Skeletal muscle tissue (tissue), 4 donors: ENCODE measurements around the gene FASN. TPM values are rescaled to one million over a fixed set of nuclear protein-coding genes. Genes with fewer than 3 reads are reported as not detected.

ENCODE experiments used
- H3K27ac ChIP-seq: one replicate; pipeline ENCODE4 v1.7.0; 2013; ENCODE audit warnings: mild to moderate bottlenecking, low read depth, low read length, inconsistent platforms
- H3K27me3 ChIP-seq, 3 donors: one replicate each; pipeline ENCODE4 v1.7.0; 2013; ENCODE audit warnings: low read length in 3 of 3; ENCODE audit not compliant: control insufficient read depth in 3 of 3, insufficient read depth in 3 of 3
- H3K36me3 ChIP-seq, 3 donors: one replicate each; pipeline ENCODE4 v1.7.0; 2013; ENCODE audit warnings: low read length in 3 of 3; ENCODE audit not compliant: control insufficient read depth in 3 of 3, insufficient read depth in 3 of 3
- H3K4me1 ChIP-seq, 3 donors: one replicate each; pipeline ENCODE4 v1.7.0; 2013; ENCODE audit warnings: low read length in 3 of 3, mild to moderate bottlenecking in 3 of 3; ENCODE audit not compliant: control insufficient read depth in 3 of 3, insufficient read depth in 3 of 3
- H3K4me3 ChIP-seq, 3 donors: one replicate each; pipeline ENCODE4 v1.7.0; 2013; ENCODE audit warnings: low read length in 3 of 3
- H3K9ac ChIP-seq, 3 donors: one replicate each; pipeline ENCODE4 v1.7.0; 2013; ENCODE audit warnings: low read length in 3 of 3, mild to moderate bottlenecking in 3 of 3, moderate library complexity in 2 of 3, low read depth in 1 of 3
- H3K9me3 ChIP-seq, 3 donors: one replicate each; pipeline ENCODE4 v1.7.0; 2013; ENCODE audit warnings: low read length in 3 of 3; ENCODE audit not compliant: control insufficient read depth in 3 of 3
- total RNA-seq: library from RNA; depleted of rRNA; stranded (reverse); fragments of >200 nt; gene quantifications from one replicate; pipeline ENCODE4 v1.2.3, GENCODE V29; 2014
- donor health status: Osteomylitis.

The FASN gene
- total RNA-seq, 1 donor from 2014 or later: 26.1 TPM

DNA sequence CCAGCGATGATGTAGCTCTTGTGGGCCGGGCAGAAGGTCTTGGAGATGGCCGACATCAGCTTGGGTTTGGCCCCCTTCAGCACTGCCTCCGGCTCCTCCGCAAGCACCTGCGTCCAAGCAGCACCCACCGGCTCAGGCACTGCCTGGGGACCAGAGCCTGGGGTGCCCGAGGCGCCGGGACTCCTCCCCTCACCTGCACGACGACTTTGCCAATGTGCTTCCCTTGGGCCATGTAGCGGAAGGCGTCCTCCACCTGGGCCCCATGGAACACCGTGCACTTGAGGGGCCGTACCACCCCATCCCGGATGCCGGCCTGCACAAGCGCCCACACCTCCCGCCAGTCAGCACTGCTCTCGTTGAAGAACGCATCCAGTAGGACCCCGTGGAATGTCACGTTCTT lies 15.0 kb downstream of the FASN start:
- Histone ChIP-seq H3K27ac (no peak overlapping the region), H3K4me1 (no peaks in the 10 kb centered on the region), H3K36me3 (peaks cover 61 to 70% (median 64%) of the 10 kb centered on the region in 3 donors), H3K4me3 (no peak overlapping the region), H3K9me3 (no peaks in the 10 kb centered on the region), H3K9ac (no peak overlapping the region), H3K27me3 (no peaks in the 10 kb centered on the region)

DNA sequence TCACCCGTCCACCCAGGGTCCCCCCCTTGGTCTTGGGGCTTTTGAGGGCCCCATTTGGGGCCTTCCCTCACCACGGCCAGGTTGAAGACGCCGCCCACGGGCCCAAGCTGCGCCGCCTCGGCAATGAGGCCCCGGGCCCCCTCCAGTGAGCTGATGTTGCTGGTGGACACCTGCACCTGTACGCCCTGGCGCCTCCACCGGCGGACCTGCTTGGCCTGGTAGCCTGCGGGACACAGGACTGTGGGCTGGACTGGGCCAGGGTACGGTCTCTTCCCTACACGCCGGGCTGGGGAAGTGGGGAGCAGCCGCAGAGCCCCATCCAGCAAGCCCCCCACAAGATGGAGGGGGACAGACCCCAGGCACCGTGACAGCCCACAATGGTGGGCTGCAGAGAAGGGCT lies 15.6 kb downstream of the FASN start:
- no peaks in the 10 kb centered on the region for H3K27me3 ChIP-seq
- no peaks in the 10 kb centered on the region for H3K4me1 ChIP-seq
- H3K4me3 ChIP-seq: no peak overlapping the region
- no peak overlapping the region for H3K9ac ChIP-seq
- peaks cover 57 to 66% (median 59%) of the 10 kb centered on the region in 3 donors for H3K36me3 ChIP-seq
- H3K9me3 ChIP-seq: no peaks in the 10 kb centered on the region
- H3K27ac ChIP-seq: no peak overlapping the region

DNA sequence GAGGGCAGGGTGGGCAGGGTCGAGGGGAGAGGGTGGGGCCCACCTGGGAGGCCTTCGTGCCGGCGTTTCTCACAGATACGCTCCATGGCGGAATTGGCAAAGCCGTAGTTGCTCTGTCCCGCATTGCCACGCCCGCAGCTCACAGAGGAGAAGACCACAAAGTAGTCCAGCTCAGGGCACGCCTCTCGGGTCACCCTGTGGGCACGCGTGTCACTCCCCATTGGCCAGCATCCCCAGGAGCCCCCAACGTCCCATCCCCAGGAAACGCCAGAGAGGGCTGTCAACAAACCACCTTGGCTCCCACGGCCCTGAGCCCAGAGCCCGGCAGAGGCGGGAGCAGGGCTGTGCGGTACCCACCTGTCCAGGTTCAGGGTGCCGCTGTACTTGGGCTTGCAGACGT lies 16.1 kb downstream of the FASN start:
- no peak overlapping the region for H3K4me3 ChIP-seq

DNA sequence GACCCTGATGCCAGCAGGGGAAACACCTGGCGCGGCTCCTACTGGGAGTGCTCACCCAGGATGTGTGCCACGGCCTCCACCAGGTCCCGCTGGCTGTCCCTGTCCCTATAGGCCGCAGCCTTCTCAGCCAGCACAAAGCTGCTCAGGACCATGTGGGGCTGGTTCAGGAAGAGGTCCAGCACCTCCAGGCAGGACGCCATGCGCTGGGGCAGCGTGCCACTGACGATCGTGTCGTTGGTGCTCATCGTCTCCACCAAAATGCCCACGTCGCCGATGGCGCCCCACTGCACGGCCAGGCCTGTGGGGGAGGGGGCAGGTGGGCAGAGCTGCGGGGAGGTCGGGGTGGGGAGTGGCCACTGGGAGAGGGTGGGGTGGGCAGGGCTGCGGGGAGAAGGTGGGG lies 16.5 kb downstream of the FASN start:
- Histone ChIP-seq H3K27ac (no peak overlapping the region), H3K4me3 (no peak overlapping the region), H3K4me1 (no peaks in the 10 kb centered on the region), H3K27me3 (no peaks in the 10 kb centered on the region), H3K9ac (no peak overlapping the region), H3K9me3 (no peaks in the 10 kb centered on the region), H3K36me3 (peaks cover 52 to 59% (median 53%) of the 10 kb centered on the region in 3 donors)

More for the DNA sequence above, 16.1 kb downstream of the FASN start:
- Histone ChIP-seq H3K36me3 (peaks cover 54 to 62% (median 55%) of the 10 kb centered on the region in 3 donors), H3K27me3 (no peaks in the 10 kb centered on the region), H3K27ac (no peak overlapping the region), H3K4me1 (no peaks in the 10 kb centered on the region), H3K9me3 (no peaks in the 10 kb centered on the region), H3K9ac (no peak overlapping the region)

DNA sequence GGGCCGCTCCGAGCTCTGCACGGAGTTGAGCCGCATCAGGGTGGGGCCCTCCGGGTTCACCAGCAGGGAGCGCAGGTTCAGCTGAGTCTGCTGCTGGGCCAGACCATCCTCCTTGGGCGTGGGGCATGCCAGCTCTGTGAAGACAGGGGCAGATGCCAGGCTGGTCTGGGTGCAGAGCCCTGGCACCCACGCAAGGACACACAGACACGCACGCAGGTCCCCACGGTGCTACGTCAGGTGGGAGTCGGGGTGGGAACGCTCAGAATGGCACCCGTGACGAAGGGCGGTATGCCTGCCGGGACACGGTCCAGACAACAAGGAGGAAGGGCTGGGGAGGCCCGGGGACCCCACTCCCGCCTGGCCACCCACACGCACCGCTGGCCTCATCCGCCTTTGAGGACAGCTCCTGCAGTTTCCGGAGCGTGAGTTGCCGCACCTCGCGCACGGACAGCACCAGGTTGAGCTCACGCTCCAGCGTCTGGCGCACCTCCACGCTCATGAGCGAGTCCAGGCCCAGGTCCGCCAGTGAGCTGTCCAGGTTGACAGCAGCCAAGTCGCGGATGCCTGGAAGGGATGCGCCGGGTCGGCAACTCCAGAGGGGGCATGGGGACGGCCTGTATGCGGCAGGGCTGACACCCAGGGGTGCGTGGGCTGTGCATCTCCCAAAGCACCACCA lies 17.1 kb downstream of the FASN start:
- H3K4me1 ChIP-seq: no peaks in the 10 kb centered on the region
- peaks cover 47 to 53% (median 48%) of the 10 kb centered on the region in 3 donors for H3K36me3 ChIP-seq
- H3K9me3 ChIP-seq: no peaks in the 10 kb centered on the region
- no peak overlapping the region for H3K9ac ChIP-seq
- no peak overlapping the region for H3K4me3 ChIP-seq
- no peaks in the 10 kb centered on the region for H3K27me3 ChIP-seq
- no peak overlapping the region for H3K27ac ChIP-seq

DNA sequence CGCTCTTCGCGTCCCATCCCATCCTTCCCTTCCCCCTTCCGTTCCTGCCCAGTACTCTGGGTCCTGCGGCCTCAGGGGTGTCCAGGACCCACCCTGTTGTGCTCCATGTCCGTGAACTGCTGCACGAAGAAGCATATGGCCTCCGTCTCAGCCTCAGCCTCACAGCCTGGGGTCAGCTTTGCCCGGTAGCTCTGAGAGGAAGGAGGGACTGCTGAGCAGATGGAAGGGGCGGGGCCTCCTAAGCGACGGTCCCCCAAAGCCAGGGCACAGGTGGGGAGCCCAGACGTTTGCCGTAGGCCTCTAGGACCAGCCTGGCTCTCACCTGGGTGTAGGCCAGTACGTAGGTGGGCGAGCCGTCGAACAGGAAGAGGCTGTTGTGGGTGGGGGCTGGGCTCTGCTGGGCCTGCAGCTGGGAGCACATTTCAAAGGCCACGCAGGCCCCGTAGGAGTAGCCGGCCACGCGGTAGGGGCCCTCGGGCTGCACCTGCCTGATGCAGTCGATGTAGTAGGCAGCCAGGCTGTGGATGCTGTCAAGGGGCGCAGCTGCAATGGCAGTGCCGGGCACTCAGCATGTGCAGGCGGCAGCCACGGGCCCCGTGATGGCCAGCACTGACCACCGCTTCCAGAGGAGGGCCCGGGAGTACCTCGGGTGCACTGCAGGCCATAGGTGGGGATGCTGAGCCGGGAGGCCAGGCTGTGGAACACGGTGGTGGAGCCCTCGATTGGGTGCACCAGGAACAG lies 17.8 kb downstream of the FASN start:
- H3K27me3 ChIP-seq: no peaks in the 10 kb centered on the region
- H3K4me1 ChIP-seq: no peaks in the 10 kb centered on the region
- H3K9me3 ChIP-seq: no peaks in the 10 kb centered on the region
- H3K9ac ChIP-seq: no peak overlapping the region
- H3K4me3 ChIP-seq: no peak overlapping the region
- peaks cover 43 to 49% (median 45%) of the 10 kb centered on the region in 3 donors for H3K36me3 ChIP-seq
- no peak overlapping the region for H3K27ac ChIP-seq

DNA sequence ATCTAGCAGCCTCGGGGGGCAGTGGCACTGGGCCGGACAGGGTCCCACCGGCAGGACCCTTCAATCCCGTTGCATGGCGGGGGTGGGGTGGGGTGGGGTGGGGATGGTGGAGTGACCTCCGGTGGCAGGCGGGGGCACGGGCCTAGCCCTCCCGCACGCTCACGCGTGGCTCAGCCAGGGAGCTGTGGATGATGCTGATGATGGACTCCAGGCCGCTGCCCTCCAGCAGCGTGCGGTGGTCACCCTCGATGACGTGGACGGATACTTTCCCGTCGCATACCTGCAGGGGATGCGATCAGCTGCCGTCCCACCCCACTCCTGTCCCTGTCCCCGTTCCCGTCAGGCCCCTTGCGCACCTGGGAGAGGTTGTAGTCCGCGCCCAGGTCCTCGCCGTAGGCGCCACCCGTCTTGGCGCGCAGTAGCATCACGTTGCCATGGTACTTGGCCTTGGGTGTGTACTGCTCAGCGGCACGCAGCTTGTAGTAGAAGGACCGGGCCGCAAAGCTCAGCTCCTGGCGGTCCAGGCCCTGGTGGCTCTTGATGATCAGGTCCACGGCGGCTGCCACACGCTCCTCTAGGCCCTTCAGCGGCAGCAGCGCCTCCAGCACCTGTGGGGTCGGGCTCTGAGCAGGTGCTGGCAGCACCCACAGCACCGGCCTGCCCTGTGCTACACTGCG lies 18.9 kb downstream of the FASN start:
- H3K36me3 ChIP-seq: peaks cover 39 to 41% (median 40%) of the 10 kb centered on the region in 3 donors

DNA sequence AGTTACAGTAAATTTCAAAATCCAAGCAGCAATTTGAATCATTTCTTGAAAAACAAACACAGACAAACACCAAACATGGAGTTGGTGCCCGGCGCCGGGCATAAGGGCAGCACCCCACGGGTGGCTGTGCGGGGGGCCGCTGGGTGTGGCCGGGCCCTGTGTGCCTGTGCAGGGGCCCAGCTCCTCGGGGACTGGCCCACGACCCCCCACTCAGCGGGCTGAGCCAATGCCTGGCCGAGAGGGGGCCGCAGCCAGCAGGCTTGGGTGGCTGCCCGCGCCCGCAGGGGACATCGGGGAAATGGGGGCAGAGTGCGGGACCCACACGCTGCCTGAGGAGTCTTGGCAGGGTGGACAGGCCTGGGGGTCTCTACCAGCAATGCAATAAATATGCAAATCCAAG lies 19.6 kb downstream of the FASN start:
- H3K27ac ChIP-seq: no peak overlapping the region

More for the DNA sequence above, 18.9 kb downstream of the FASN start:
- H3K27ac ChIP-seq: no peak overlapping the region
- H3K27me3 ChIP-seq: no peaks in the 10 kb centered on the region
- no peaks in the 10 kb centered on the region for H3K9me3 ChIP-seq
- H3K4me3 ChIP-seq: no peak overlapping the region
- H3K9ac ChIP-seq: no peak overlapping the region
- H3K4me1 ChIP-seq: no peaks in the 10 kb centered on the region

DNA sequence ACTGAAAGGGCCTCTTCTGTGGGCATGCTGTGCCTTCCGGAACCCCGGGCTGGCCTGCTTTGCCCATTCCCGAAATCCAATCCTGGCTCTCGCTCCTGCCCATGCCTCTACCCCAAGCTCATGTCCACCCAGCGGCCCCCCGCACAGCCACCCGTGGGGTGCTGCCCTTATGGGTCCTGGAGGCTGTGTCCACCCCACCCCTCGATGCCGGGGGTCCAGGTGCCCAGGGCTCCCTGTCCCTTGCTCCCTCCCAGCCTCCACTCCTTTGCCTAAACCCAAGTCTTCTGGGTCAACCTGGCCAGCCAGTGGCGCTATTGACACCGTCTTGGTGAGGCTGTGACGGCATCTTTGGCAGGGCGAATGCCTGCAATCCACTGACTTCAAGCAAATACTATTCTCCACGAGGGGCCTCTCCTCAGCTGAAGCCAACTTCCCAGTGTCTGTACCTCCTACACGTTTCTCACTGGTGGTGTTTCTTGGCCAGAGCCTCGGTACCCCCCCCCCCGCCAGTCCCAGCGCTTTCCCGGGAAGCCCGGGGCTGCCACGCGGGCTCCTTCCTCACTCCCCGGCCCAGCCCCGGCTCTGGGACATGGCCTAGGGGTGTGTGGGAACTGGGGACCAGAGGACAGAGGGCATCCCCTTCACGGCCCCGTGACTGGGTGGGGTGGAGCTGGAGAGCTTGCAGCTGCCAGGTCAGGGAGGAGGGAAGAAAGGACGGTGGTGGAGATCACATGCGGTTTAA lies 20.2 kb downstream of the FASN start:
- no peak overlapping the region for H3K4me3 ChIP-seq
- peaks cover 26 to 28% (median 27%) of the 10 kb centered on the region in 3 donors for H3K36me3 ChIP-seq
- H3K9ac ChIP-seq: no peak overlapping the region
- H3K27ac ChIP-seq: no peak overlapping the region
- H3K4me1 ChIP-seq: no peaks in the 10 kb centered on the region
- H3K27me3 ChIP-seq: no peaks in the 10 kb centered on the region
- H3K9me3 ChIP-seq: no peaks in the 10 kb centered on the region

More for the DNA sequence above, 19.6 kb downstream of the FASN start:
- Histone ChIP-seq H3K9me3 (no peaks in the 10 kb centered on the region), H3K4me3 (no peak overlapping the region), H3K4me1 (no peaks in the 10 kb centered on the region), H3K9ac (no peak overlapping the region), H3K27me3 (no peaks in the 10 kb centered on the region), H3K36me3 (peaks cover 33 to 35% (median 33%) of the 10 kb centered on the region in 3 donors)
